ENCODE data around the gene PBRM1.

DNA sequence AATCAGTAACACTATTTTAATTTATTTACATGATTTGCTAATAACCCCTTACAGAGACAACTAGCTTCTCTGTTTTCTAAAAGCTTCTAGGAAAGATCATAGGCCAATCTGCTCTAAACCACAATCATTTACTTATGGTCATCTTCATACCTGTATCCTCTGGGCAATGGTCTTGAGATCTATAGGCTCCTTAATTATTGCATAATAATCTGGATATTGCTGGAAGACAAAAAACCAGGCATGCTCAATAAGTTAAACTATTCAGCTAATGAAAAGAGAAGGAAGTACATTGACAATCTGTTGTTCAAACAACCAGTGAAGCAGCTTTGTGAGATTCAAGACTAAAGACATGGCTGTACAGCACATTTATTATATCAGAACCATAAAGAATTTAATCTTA is 34.1 kb downstream of the PBRM1 start:
- TF ChIP-seq, protein P1, sequence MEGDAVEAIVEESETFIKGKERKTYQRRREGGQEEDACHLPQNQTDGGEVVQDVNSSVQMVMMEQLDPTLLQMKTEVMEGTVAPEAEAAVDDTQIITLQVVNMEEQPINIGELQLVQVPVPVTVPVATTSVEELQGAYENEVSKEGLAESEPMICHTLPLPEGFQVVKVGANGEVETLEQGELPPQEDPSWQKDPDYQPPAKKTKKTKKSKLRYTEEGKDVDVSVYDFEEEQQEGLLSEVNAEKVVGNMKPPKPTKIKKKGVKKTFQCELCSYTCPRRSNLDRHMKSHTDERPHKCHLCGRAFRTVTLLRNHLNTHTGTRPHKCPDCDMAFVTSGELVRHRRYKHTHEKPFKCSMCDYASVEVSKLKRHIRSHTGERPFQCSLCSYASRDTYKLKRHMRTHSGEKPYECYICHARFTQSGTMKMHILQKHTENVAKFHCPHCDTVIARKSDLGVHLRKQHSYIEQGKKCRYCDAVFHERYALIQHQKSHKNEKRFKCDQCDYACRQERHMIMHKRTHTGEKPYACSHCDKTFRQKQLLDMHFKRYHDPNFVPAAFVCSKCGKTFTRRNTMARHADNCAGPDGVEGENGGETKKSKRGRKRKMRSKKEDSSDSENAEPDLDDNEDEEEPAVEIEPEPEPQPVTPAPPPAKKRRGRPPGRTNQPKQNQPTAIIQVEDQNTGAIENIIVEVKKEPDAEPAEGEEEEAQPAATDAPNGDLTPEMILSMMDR (IDR thresholded peaks at IDR 0.05): no peak
- TF ChIP-seq POLR2A (IDR thresholded peaks at IDR 0.05): no peak
